Activated naive CD4-positive, alpha-beta T cell (primary cell): ENCODE measurements around the gene ZNF79.

ENCODE experiments used
- DNase-seq, 4 experiments: peaks; one replicate each; lab custom pipeline; 2025; lab: John Stamatoyannopoulos, UW

The ZNF79 gene

DNA sequence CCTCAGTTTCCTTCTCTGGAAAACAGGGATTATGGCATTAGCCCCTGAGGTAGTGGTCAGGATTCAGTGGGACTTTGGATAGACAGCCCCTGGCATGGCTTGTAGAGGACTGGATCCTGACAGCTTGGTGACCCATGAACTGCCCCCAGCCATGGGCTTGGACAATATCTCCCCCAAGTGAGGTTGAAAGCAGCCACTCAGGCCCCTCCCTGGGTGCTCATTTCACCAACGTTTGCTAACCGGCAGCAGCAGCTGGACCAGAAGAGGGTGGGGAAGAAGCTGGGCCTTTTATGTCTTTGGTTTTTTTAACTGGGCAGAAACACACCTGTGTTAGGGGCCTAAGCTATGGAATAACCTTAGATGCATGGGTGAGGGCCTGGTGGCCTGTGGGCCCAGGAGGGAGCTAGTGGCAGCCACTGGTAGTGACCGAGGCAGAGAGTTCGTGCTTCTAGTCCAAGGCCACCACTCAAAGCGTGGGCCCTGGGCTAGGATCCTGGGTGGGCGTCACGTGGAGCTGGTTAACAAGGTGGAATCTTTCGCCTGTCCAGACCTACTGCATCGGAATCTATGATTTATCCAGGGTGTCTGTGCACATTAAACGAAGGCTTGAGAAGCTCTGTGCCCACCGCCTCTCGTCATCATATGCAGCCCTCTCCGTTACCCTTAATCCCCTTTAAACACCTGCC lies 25.3 kb upstream of the ZNF79 start:
- DNase-seq, result no peak

DNA sequence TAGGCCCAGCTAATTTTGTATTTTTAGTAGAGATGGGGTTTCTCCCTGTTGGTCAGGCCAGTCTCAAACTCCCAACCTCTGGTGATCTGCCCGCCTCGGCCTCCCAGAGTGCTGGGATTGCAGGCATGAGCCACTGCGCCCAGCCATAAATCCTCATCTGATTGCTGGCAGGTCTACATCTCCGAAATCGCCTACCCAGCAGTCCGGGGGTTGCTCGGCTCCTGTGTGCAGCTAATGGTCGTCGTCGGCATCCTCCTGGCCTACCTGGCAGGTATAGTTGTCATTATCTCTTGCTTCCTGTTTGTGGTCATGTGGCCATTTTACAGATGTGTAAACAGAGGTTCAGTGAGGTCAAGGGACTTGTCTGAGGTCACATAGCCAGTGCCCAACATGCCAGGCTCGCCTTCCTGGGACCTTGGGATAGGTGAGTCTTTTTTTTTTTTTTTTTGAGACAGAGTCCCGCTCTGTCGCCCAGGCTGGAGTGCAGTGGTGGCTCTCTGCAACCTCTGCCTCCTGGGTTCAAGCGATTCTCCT lies 24.4 kb upstream of the ZNF79 start:
- no peak for DNase-seq

- DNase-seq, result no peak
Observed at GRCh38 chr9:127402401-127403090, 21.6 kb upstream of the ZNF79 start.

DNA sequence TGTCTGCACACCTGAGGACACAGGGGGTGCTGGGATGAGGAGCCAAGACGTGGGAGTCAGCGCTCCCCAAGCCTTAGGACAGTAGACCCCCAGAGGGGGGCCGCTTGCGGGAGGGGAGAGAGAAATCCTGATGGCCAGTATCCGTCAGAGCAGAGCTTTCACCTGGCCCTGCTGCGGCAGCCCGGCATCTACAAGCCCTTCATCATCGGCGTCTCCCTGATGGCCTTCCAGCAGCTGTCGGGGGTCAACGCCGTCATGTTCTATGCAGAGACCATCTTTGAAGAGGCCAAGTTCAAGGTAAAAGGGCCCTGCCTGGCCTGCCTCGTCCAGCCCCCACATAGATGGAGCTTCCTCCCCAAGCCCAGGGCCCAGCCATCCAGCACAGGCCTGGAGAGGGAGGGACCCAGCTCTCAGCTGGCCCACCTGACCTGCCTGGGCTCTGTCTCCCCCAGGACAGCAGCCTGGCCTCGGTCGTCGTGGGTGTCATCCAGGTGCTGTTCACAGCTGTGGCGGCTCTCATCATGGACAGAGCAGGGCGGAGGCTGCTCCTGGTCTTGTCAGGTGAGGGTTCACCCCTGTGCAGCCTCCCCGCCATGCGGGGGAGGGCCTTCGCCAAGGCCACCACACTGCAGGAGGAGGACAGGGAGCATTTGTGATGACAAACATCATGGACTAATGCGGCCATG lies 20.5 kb upstream of the ZNF79 start:
- no peak for DNase-seq

- DNase-seq, result no peak
Observed at GRCh38 chr9:127404631-127405030, 19.6 kb upstream of the ZNF79 start.

GRCh38 chr9:127405344-127406125 lies 18.6 kb upstream of the ZNF79 start:
- DNase-seq, result no peak

- no peak for DNase-seq
Observed at GRCh38 chr9:127406799-127407491, 17.2 kb upstream of the ZNF79 start.

DNA sequence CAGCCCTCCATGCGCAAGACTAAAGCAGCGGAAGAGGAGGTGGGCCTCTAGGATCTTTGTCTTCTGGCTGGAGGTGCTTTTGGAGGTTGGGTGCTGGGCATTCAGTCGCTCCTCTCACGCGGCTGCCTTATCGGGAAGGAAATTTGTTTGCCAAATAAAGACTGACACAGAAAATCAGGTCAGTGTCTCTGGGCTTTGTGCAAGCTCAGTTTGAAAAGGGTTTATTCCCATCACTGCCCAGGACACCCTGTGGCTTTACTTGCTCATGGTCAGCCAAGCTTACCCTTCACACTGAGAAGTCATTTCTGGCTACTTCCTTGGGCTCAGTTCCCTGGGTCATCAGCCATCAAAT lies 16.7 kb upstream of the ZNF79 start:
- no peak for DNase-seq

- no peak for DNase-seq
Observed at GRCh38 chr9:127411122-127411521, 13.1 kb upstream of the ZNF79 start.

GRCh38 chr9:127415141-127415540 lies 9.0 kb upstream of the ZNF79 start:
- no peak for DNase-seq

GRCh38 chr9:127415657-127416056 lies 8.5 kb upstream of the ZNF79 start:
- no peak for DNase-seq

GRCh38 chr9:127417131-127418036 lies 6.8 kb upstream of the ZNF79 start:
- no peak for DNase-seq

- DNase-seq, result peak in 1 of 4 experiments; percentile 25
Observed at GRCh38 chr9:127418037-127418471, 6.1 kb upstream of the ZNF79 start.

- DNase-seq, result no peak
Observed at GRCh38 chr9:127419348-127419747, 4.8 kb upstream of the ZNF79 start.

- no peak for DNase-seq
Observed at GRCh38 chr9:127421057-127421456, 3.1 kb upstream of the ZNF79 start.

- DNase-seq, result no peak
Observed at GRCh38 chr9:127422133-127422782, 1.9 kb upstream of the ZNF79 start.

DNA sequence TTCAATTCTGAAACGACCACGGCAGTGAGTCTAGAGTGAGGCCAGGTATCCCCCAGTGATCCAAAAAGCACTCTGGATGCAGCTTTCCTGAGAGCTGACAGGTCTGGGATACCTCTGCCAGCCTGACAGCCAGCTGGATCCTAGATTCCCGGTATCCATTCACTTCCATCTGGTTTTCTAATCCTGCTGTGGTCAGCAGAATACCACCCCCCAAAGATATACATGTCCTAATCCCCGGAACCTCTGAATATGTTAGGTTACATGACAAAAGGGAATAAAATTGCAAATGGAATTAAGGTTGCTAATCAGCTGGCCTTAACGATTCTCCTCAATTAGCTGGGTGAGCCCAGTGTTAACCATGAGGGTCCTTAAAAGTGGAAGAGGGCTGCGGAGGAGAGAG lies 1.4 kb upstream of the ZNF79 start:
- no peak for DNase-seq

- no peak for DNase-seq
Observed at GRCh38 chr9:127423476-127423933, 677 bp upstream of the ZNF79 start.

GRCh38 chr9:127424676-127424999 lies 456 bp downstream of the ZNF79 start:
- DNase-seq, result peak in 2 of 4 experiments; percentile 39 to 45

DNA sequence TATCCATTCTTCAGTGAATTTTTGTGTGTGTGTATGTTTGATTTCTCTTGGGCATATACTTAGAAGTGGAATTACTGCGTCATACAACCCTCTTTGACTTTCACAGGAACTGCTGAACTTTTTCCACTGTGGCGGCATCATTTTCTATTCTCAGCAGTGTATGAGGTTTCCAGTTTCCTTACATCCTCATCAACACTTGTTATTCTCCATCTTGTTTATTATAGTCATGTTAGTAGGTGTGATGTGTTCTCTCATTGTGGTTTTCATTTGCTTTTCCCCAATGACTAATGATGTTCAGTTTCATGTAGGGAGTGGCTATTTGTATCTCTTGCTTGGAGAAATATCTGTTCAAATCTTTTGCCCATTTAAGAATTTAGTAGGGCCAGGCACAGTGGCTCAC lies 2.6 kb downstream of the ZNF79 start:
- DNase-seq, result no peak
